Measurements from ENCODE around the gene XRCC6. TPM values are rescaled to one million over a fixed set of nuclear protein-coding genes. Genes with fewer than 3 reads are reported as not detected.
A peak's percentile ranks its signal among the peaks of the same experiment; 100 is the strongest.
"Not testable (repeated sequence)": the region's sequence is repeated elsewhere in the genome, so short reads cannot be mapped to it uniquely, and the experiment has no call there.

XRCC6 gene
- 158 TPM for total RNA-seq

DNA sequence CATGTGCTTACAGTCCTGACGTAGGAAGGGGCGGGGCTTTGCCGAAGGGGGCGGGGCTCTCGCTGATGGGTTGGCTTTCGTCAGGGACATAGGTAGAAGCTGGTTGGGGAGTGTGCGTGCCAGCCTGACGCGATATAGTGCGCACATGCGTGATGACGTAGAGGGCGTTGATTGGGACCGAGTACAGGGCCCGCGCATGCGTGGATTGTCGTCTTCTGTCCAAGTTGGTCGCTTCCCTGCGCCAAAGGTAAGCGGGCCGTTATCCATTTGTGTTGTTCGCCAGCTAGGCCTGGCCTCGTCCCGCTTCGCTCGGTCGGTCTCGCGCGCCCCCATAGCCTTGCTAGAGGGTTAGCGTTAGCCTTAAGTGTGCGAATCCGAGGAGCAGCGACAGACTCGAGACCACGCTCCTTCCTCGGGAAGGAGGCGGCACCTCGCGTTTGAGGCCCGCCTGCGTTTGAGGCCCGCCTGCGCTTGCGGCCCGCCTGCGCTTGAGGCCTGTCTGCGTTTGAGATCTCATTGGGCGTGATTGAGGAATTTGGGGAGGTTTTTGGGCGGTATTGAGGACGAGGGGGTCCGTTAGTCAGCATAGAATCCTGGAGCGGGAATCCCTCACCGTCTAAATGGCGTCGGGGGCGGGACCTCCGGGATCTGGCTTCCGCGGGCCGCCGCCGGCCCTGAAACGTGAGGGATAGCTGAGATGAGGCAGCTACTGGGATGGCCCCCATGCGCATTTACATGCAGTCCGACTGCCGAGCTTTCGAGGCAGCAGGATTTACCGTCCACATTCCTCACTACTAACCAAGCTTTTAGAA is at the start of gene XRCC6:
Gene XRCC6, plus strand, starts transcription at position 197 of the 812 bp plus-strand sequence. CDS start 710 bp downstream, outside the sequence.
- peak in 1 of 2 donors; percentile 100 for DNase-seq (ENCODE audit: extremely low spot score in 2 of 2)
- Histone ChIP-seq H3K27ac (peak within 1 kb of the TSS; percentile 99), H3K36me3 (peaks cover 0 to 36% of the 10 kb centered on the region in 2 donors), H3K9me3 (no peaks in the 10 kb centered on the region), H3K4me3 (peak within 1 kb of the TSS; percentile 96 to 98), H3K27me3 (no peaks in the 10 kb centered on the region), H3K4me1 (peaks cover 34% of the 10 kb centered on the region)
- intact Hi-C loops (cut with DNase I), result no loop called here
- TF ChIP-seq POLR2A (IDR thresholded peaks at IDR 0.05) (peak in 1 of 2 donors; percentile 95), POLR2AphosphoS5 (IDR thresholded peaks at IDR 0.05; ENCODE audit: insufficient read depth in 1 of 2, low read depth in 1 of 2) (peak; percentile 93 to 99)
- TF ChIP-seq, protein P1, sequence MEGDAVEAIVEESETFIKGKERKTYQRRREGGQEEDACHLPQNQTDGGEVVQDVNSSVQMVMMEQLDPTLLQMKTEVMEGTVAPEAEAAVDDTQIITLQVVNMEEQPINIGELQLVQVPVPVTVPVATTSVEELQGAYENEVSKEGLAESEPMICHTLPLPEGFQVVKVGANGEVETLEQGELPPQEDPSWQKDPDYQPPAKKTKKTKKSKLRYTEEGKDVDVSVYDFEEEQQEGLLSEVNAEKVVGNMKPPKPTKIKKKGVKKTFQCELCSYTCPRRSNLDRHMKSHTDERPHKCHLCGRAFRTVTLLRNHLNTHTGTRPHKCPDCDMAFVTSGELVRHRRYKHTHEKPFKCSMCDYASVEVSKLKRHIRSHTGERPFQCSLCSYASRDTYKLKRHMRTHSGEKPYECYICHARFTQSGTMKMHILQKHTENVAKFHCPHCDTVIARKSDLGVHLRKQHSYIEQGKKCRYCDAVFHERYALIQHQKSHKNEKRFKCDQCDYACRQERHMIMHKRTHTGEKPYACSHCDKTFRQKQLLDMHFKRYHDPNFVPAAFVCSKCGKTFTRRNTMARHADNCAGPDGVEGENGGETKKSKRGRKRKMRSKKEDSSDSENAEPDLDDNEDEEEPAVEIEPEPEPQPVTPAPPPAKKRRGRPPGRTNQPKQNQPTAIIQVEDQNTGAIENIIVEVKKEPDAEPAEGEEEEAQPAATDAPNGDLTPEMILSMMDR (IDR thresholded peaks at IDR 0.05), result no peak

DNA sequence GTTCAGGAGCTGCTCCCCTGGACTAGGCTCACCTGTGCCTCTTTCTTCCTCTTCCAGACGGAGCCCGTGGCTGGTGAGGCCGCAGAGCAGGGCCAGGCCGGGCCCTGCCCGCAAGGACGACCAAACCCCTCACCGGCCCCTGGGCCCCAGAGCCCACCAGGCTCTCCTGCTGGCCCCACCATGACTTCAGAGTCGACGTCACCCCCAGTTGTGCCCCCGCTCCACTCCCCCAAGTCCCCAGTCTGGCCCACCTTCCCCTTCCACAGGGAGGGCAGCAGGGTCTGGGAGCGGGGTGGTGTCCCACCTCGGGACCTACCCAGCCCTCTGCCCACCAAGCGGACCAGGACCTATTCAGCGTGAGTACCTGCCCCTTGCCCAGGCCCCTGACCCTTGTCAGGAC is 49.3 kb upstream of the XRCC6 start:
- Histone ChIP-seq H3K27ac (no peak overlapping the region), H3K27me3 (no peaks in the 10 kb centered on the region), H3K4me3 (no peak overlapping the region), H3K4me1 (peaks cover 22% of the 10 kb centered on the region), H3K36me3 (no peaks in the 10 kb centered on the region), H3K9me3 (no peaks in the 10 kb centered on the region)
- intact Hi-C loops (cut with DNase I), result no loop called here
- no peak for DNase-seq (ENCODE audit: extremely low spot score in 2 of 2)
- TF ChIP-seq, protein P1 (IDR thresholded peaks at IDR 0.05), result no peak
- TF ChIP-seq POLR2AphosphoS5 (IDR thresholded peaks at IDR 0.05; ENCODE audit: insufficient read depth in 1 of 2, low read depth in 1 of 2) (no peak), POLR2A (IDR thresholded peaks at IDR 0.05) (no peak)

DNA sequence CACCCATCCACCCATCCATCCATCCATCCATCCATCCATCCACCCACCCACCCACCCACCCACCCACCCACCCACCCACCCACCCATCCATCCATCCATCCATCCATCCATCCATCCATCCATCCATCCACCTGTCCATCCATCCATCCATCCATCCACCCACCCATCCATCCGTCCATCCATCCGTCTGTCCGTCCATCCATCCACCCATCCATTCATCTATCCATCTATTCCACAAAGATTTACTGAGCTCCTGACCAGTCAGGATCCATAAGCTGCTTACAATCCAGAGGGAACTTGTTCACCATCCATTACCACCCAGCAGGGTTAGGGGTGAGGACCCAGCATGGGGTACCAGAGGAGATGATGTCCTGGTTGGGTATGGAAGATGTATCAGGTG is 48.8 kb upstream of the XRCC6 start:
- H3K9me3 ChIP-seq; DNase-seq (ENCODE audit: extremely low spot score in 2 of 2); intact Hi-C loops (cut with DNase I); H3K27me3 ChIP-seq; H3K27ac ChIP-seq; H3K4me3 ChIP-seq; H3K36me3 ChIP-seq: not testable (repeated sequence)
- peaks cover 17% of the 10 kb centered on the region for H3K4me1 ChIP-seq

DNA sequence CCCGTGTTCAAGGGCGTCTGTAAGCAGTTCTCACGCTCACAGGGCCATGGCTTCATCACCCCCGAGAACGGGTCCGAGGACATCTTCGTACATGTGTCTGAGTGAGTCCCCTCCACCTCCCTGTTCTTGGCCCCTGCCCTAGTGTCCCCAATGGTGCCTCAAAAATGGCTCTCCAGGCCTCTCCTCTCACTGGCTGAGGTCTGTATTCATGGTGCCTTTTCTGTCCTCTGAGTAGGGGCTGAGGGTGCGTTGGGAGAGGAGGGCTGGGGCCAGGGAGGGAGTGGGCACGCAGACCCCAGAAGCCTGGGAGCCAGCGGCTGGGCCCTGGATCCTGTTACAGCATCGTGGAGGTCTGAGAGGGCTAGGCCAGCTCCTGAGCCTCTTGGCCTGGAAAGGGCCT is 47.4 kb upstream of the XRCC6 start:
- TF ChIP-seq POLR2A (IDR thresholded peaks at IDR 0.05) (no peak), POLR2AphosphoS5 (IDR thresholded peaks at IDR 0.05; ENCODE audit: insufficient read depth in 1 of 2, low read depth in 1 of 2) (no peak)
- TF ChIP-seq, protein P1 (IDR thresholded peaks at IDR 0.05), result no peak
- H3K4me3 ChIP-seq, result no peak overlapping the region
- no peak for DNase-seq (ENCODE audit: extremely low spot score in 2 of 2)
- H3K36me3 ChIP-seq, result peaks cover 0 to 6% of the 10 kb centered on the region in 2 donors
- H3K27ac ChIP-seq, result no peak overlapping the region
- intact Hi-C loops (cut with DNase I), result no loop called here
- no peaks in the 10 kb centered on the region for H3K27me3 ChIP-seq
- peaks cover 11% of the 10 kb centered on the region for H3K4me1 ChIP-seq
- no peaks in the 10 kb centered on the region for H3K9me3 ChIP-seq

DNA sequence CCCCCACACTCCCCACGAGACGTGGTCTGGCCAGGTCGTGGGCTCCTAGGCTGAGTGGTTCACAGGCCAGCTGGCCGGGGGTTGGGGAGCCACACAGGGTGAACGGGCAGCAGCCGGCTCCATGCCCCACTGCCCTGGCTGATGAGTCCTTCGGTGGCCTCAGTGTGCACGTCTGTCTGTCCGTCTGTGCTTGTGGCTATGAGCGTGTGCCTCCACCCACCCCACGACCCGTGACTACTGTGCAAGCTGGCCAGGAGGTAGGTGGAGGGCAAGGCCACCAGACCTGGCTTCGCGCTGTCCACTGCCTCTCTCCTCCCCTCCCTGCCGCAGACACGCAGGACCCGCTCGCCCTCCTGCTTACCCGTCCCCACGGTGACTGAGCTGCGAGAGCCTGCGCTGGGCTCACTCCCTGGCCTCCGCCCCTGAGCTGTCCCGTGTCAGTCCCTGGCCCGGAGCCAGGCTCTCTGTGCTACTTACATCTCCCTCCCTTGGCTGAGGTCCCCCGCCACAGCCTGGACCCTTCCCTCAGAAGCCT is 46.2 kb upstream of the XRCC6 start:
- Histone ChIP-seq H3K36me3 (peaks cover 0 to 6% of the 10 kb centered on the region in 2 donors), H3K27ac (peak overlapping the region; percentile 83), H3K4me1 (peaks cover 11% of the 10 kb centered on the region), H3K9me3 (no peaks in the 10 kb centered on the region), H3K4me3 (no peak overlapping the region), H3K27me3 (no peaks in the 10 kb centered on the region)
- TF ChIP-seq, protein P1 (IDR thresholded peaks at IDR 0.05), result no peak
- TF ChIP-seq POLR2A (IDR thresholded peaks at IDR 0.05) (peak in 1 of 2 donors; percentile 4), POLR2AphosphoS5 (IDR thresholded peaks at IDR 0.05; ENCODE audit: insufficient read depth in 1 of 2, low read depth in 1 of 2) (peak in 1 of 2 donors; percentile 58)
- no peak for DNase-seq (ENCODE audit: extremely low spot score in 2 of 2)
- intact Hi-C loops (cut with DNase I), result no loop called here

Measured in vagina (tissue), 2 donors.